Ectodermal cell (in vitro differentiated cells): ENCODE measurements around the gene GPR52.

Experiments
- H3K27ac ChIP-seq: 2 replicates; pipeline ENCODE4 v1.7.0; 2013; ENCODE audit warnings: mild to moderate bottlenecking, low read depth, low read length; ENCODE audit not compliant: insufficient read depth, poor library complexity, severe bottlenecking
- H3K27me3 ChIP-seq: 2 replicates; pipeline ENCODE4 v1.7.0; 2013; ENCODE audit warnings: mild to moderate bottlenecking, low read length; ENCODE audit not compliant: insufficient read depth, control insufficient read depth, poor library complexity, severe bottlenecking
- H3K36me3 ChIP-seq: one replicate; pipeline ENCODE4 v1.7.0; 2013; ENCODE audit warnings: low read length; ENCODE audit not compliant: control insufficient read depth, insufficient read depth
- H3K4me1 ChIP-seq: one replicate; pipeline ENCODE4 v1.7.0; 2013; ENCODE audit warnings: low read length; ENCODE audit not compliant: control insufficient read depth, insufficient read depth
- H3K4me3 ChIP-seq: 2 replicates; pipeline ENCODE4 v1.7.0; 2013; ENCODE audit warnings: low read depth, low read length, control low read depth; ENCODE audit not compliant: insufficient read depth
- H3K9me3 ChIP-seq: 2 replicates; pipeline ENCODE4 v1.7.0; 2013; ENCODE audit warnings: mild to moderate bottlenecking, low read length, moderate library complexity; ENCODE audit not compliant: control insufficient read depth
- WGBS, 2 experiments: methylation state at CpG; one replicate each; pipeline ENCODE4 v1.1.7; 2013; ENCODE audit warnings: missing lambda C conversion rate in 2 of 2; 5-methylcytosine and 5-hydroxymethylcytosine counted together

GPR52 gene

GRCh38 chr1:174414203-174414602 lies 33.6 kb upstream of the GPR52 start:
- Histone ChIP-seq H3K36me3 (no peaks in the 10 kb centered on the region), H3K27ac (no peak overlapping the region), H3K9me3 (no peaks in the 10 kb centered on the region), H3K27me3 (no peaks in the 10 kb centered on the region), H3K4me3 (no peak overlapping the region), H3K4me1 (no peaks in the 10 kb centered on the region)
- 100% methylated on average over 1 of the region's 1 CpG; no CpG with 5 or more reads in 1 of the 2 experiments for WGBS, 2 experiments

GRCh38 chr1:174415506-174415905 lies 32.3 kb upstream of the GPR52 start:
- WGBS, 2 experiments, result 92 to 100% methylated on average over 1 to 2 of the region's 2 CpGs

DNA sequence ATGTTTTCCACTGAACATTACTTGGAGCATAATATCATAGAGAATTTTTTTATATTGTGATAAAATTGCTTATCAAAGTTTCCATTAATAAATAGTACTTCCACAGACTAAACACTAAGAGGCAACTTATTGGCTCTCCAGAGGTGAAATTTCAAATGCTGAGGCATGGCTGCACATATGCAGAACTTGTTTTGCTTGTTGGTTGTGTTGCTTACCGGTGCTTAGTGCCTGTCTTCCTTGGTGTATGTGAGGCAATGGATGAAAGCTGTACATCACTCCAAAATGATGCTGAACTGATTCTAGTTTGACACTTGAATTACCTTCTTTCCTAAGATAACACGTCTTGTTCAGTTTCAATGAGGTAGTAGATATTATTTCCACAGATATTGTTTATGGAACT lies 29.8 kb upstream of the GPR52 start:
- WGBS, 2 experiments, result 85 to 97% methylated on average over 1 to 2 of the region's 2 CpGs

More at GRCh38 chr1:174415506-174415905, 32.3 kb upstream of the GPR52 start:
- Histone ChIP-seq H3K4me3 (no peak overlapping the region), H3K4me1 (no peaks in the 10 kb centered on the region), H3K36me3 (no peaks in the 10 kb centered on the region), H3K9me3 (no peaks in the 10 kb centered on the region), H3K27me3 (no peaks in the 10 kb centered on the region), H3K27ac (no peak overlapping the region)

GRCh38 chr1:174425121-174425520 lies 22.6 kb upstream of the GPR52 start:
- H3K27ac ChIP-seq, result no peak overlapping the region
- H3K9me3 ChIP-seq, result no peaks in the 10 kb centered on the region
- no peak overlapping the region for H3K4me3 ChIP-seq
- no peaks in the 10 kb centered on the region for H3K4me1 ChIP-seq
- H3K27me3 ChIP-seq, result no peaks in the 10 kb centered on the region
- H3K36me3 ChIP-seq, result no peaks in the 10 kb centered on the region

More for the DNA sequence above, 29.8 kb upstream of the GPR52 start:
- no peaks in the 10 kb centered on the region for H3K4me1 ChIP-seq
- H3K27ac ChIP-seq, result no peak overlapping the region
- H3K9me3 ChIP-seq, result no peaks in the 10 kb centered on the region
- no peak overlapping the region for H3K4me3 ChIP-seq
- H3K36me3 ChIP-seq, result no peaks in the 10 kb centered on the region
- no peaks in the 10 kb centered on the region for H3K27me3 ChIP-seq

GRCh38 chr1:174426153-174426552 lies 21.6 kb upstream of the GPR52 start:
- Histone ChIP-seq H3K4me3 (no peak overlapping the region), H3K4me1 (no peaks in the 10 kb centered on the region), H3K27me3 (no peaks in the 10 kb centered on the region), H3K36me3 (no peaks in the 10 kb centered on the region), H3K27ac (no peak overlapping the region), H3K9me3 (no peaks in the 10 kb centered on the region)
- no CpG with 5 or more reads among the region's 3 CpGs for WGBS, 2 experiments

GRCh38 chr1:174428033-174428432 lies 19.7 kb upstream of the GPR52 start:
- 92 to 93% methylated on average over 3 of the region's 3 CpGs for WGBS, 2 experiments
- Histone ChIP-seq H3K36me3 (no peaks in the 10 kb centered on the region), H3K27me3 (no peaks in the 10 kb centered on the region), H3K9me3 (no peaks in the 10 kb centered on the region), H3K27ac (no peak overlapping the region), H3K4me1 (no peaks in the 10 kb centered on the region), H3K4me3 (no peak overlapping the region)

DNA sequence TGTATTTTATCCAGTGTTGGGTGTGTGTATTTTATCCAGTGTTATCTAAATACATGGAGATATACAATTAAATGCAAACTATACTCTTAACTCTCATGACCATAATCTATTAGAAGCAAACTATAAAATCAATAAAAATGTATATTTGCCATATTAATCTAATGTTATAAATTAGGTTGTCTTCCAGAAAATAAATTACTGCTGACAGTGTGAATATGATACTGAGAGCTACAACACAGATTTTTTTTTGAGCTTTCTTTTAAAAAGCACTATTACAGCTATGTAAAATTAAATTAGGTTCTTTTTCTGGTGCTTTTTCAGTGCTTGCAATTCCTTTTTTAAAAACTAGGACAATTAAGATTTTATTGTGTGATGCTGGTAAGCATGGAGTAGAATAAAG lies 19.0 kb upstream of the GPR52 start:
- no peaks in the 10 kb centered on the region for H3K36me3 ChIP-seq
- H3K4me3 ChIP-seq, result no peak overlapping the region
- no peaks in the 10 kb centered on the region for H3K27me3 ChIP-seq
- no peak overlapping the region for H3K27ac ChIP-seq
- H3K4me1 ChIP-seq, result no peaks in the 10 kb centered on the region
- no peaks in the 10 kb centered on the region for H3K9me3 ChIP-seq

- 96 to 100% methylated on average over 1 of the region's 1 CpG for WGBS, 2 experiments
- Histone ChIP-seq H3K4me1 (no peaks in the 10 kb centered on the region), H3K27ac (no peak overlapping the region), H3K36me3 (no peaks in the 10 kb centered on the region), H3K4me3 (no peak overlapping the region), H3K9me3 (no peaks in the 10 kb centered on the region), H3K27me3 (no peaks in the 10 kb centered on the region)
These were observed 14.3 kb upstream of the GPR52 start for GRCh38 chr1:174433451-174433850.

GRCh38 chr1:174445351-174445750 lies 2.4 kb upstream of the GPR52 start:
- H3K4me1 ChIP-seq, result no peaks in the 10 kb centered on the region
- no peaks in the 10 kb centered on the region for H3K9me3 ChIP-seq
- H3K27me3 ChIP-seq, result no peaks in the 10 kb centered on the region
- H3K4me3 ChIP-seq, result no peak overlapping the region
- H3K36me3 ChIP-seq, result no peaks in the 10 kb centered on the region
- no peak overlapping the region for H3K27ac ChIP-seq

DNA sequence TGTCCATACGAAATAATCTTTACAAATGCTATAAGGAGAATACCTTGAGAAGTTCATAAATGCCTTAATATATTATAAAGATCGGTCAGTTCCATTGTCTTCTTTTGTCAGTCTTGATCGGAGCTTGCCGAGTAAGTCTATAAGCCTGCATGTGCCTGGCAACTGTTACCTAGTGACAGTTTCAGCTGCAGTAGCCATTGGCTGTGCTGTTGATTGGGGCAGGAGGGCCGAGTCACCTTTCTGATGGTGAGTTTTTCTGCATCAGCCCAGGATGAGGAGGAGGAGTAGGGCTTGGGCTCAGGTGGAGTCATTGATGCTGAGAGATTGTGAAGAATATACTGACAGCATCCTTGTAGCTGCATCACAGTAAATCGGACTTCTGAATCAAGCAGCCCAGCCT lies 1.9 kb upstream of the GPR52 start:
- Histone ChIP-seq H3K27ac (no peak overlapping the region), H3K9me3 (no peaks in the 10 kb centered on the region), H3K36me3 (no peaks in the 10 kb centered on the region), H3K4me3 (no peak overlapping the region), H3K27me3 (no peaks in the 10 kb centered on the region), H3K4me1 (no peaks in the 10 kb centered on the region)
- 65 to 74% methylated on average over 5 to 6 of the region's 6 CpGs for WGBS, 2 experiments

- Histone ChIP-seq H3K27ac (no peak overlapping the region), H3K36me3 (no peaks in the 10 kb centered on the region), H3K9me3 (no peaks in the 10 kb centered on the region), H3K4me1 (no peaks in the 10 kb centered on the region), H3K27me3 (no peaks in the 10 kb centered on the region), H3K4me3 (no peak overlapping the region)
- 84 to 89% methylated on average over 5 of the region's 5 CpGs for WGBS, 2 experiments
These were observed 743 bp downstream of the GPR52 start for GRCh38 chr1:174448531-174448883.
